Body of pancreas (tissue), 4 donors: ENCODE measurements around the gene HIBCH.

Experiments used
- CTCF ChIP-seq, 7 experiments: fragments of 450-650 bp in 4 of 7; fragments of 200-600 bp in 3 of 7; sonication (generic) in 3 of 7; IDR thresholded peaks; one replicate each; pipeline ENCODE4 v1.5.1; 2016 to 2019; ENCODE audit warnings: antibody characterized with exemption in 7 of 7
- POLR2A ChIP-seq, 3 donors: fragments of 450-650 bp; IDR thresholded peaks; one replicate each; pipeline ENCODE4 v1.6.1; 2016; ENCODE audit warnings: antibody characterized with exemption in 3 of 3, mild to moderate bottlenecking in 2 of 3

DNA sequence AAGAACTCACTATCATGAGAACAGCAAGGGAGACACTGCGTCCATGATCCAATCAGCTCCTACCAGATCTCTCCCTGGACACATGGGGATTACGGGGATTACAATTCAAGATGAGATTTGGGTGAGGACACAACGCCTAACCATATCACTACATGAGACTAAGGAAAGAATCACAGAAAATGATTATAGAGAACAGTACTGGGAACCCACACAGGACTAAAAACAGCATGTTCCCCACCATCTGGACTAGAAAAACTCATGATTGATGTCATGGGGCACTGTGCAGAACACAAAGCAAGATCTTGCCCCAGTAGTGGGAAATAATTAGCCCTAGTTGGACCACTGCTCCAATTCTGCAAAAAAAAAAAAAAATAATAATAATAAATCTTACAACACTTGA, 63.5 kb downstream of the HIBCH start:
- TF ChIP-seq POLR2A (IDR thresholded peaks at IDR 0.05) = no peak
- no peak for TF ChIP-seq CTCF (IDR thresholded peaks at IDR 0.05)
